ENCODE data around the gene B4GALT1. TPM values are rescaled to one million over a fixed set of nuclear protein-coding genes. Genes with fewer than 3 reads are reported as not detected.
"Not testable (repeated sequence)": the region's sequence is repeated elsewhere in the genome, so short reads cannot be mapped to it uniquely, and the experiment has no call there.

Gene B4GALT1
- total and polyA plus RNA-seq, 8 donors: 6.4 to 125 (median 24.9) TPM

- intact Hi-C loops (cut with DNase I; ENCODE audit: low total_unique reads): no loop called here
- Histone ChIP-seq H3K36me3 (no peaks in the 10 kb centered on the region), H3K4me3 (peak overlapping the region; percentile 87 to 95 (median 92)), H3K27me3 (no peaks in the 10 kb centered on the region), H3K4me1 (peaks cover 37 to 70% (median 59%) of the 10 kb centered on the region in 4 donors), H3K9me3 (no peaks in the 10 kb centered on the region), H3K27ac (peak overlapping the region; percentile 94 to 99 (median 97))
- peak in 1 of 2 donors; percentile 47 for DNase-seq
- WGBS, 5 donors: 25 to 33% (median 28%) methylated on average over 8 of the region's 8 CpGs
- TF ChIP-seq EP300 (IDR thresholded peaks at IDR 0.05) (no peak), POLR2AphosphoS5 (IDR thresholded peaks at IDR 0.05) (no peak), POLR2A (IDR thresholded peaks at IDR 0.05) (no peak), CTCF (IDR thresholded peaks at IDR 0.05) (no peak)
Observed at GRCh38 chr9:33167972-33168461, 881 bp upstream of the B4GALT1 start.

GRCh38 chr9:33166231-33167083 lies 679 bp downstream of the B4GALT1 start:
- no peaks in the 10 kb centered on the region for H3K9me3 ChIP-seq
- peaks cover 53 to 70% (median 65%) of the 10 kb centered on the region in 4 donors for H3K4me1 ChIP-seq
- 0 to 1% (median 0%) methylated on average over 15 to 51 of the region's 51 CpGs for WGBS, 5 donors
- peak overlapping the region; percentile 95 to 99 (median 98) for H3K27ac ChIP-seq
- no peaks in the 10 kb centered on the region for H3K27me3 ChIP-seq
- intact Hi-C loops (cut with DNase I; ENCODE audit: low total_unique reads): no loop called here
- H3K36me3 ChIP-seq: no peaks in the 10 kb centered on the region
- H3K4me3 ChIP-seq: peak overlapping the region; percentile 87 to 95 (median 92)
- peak; percentile 60 to 65 for DNase-seq
- TF ChIP-seq POLR2AphosphoS5 (IDR thresholded peaks at IDR 0.05) (no peak), EP300 (IDR thresholded peaks at IDR 0.05) (no peak), CTCF (IDR thresholded peaks at IDR 0.05) (no peak), POLR2A (IDR thresholded peaks at IDR 0.05) (no peak)

GRCh38 chr9:33165263-33166151 lies 1.6 kb downstream of the B4GALT1 start:
- Histone ChIP-seq H3K27ac (peak overlapping the region; percentile 95 to 99 (median 98)), H3K36me3 (no peaks in the 10 kb centered on the region), H3K27me3 (no peaks in the 10 kb centered on the region), H3K4me1 (peaks cover 56 to 70% (median 65%) of the 10 kb centered on the region in 4 donors), H3K4me3 (peak overlapping the region; percentile 87 to 95 (median 92)), H3K9me3 (no peaks in the 10 kb centered on the region)
- 10 to 18% (median 17%) methylated on average over 10 of the region's 10 CpGs for WGBS, 5 donors
- DNase-seq: peak; percentile 61 to 86
- intact Hi-C loops (cut with DNase I; ENCODE audit: low total_unique reads): no loop called here
- TF ChIP-seq POLR2A (IDR thresholded peaks at IDR 0.05): no peak
- no peak for TF ChIP-seq CTCF (IDR thresholded peaks at IDR 0.05)
- peak; percentile 39 to 46 (median 44) for TF ChIP-seq POLR2AphosphoS5 (IDR thresholded peaks at IDR 0.05)

- H3K9me3 ChIP-seq; intact Hi-C loops (cut with DNase I; ENCODE audit: low total_unique reads); H3K27me3 ChIP-seq; H3K36me3 ChIP-seq; DNase-seq: not testable (repeated sequence)
- peak overlapping the region; percentile 87 to 95 (median 92) for H3K4me3 ChIP-seq
- H3K27ac ChIP-seq: peak overlapping the region; percentile 85 to 99 (median 97)
- H3K4me1 ChIP-seq: peaks cover 62 to 75% (median 70%) of the 10 kb centered on the region in 4 donors
- WGBS, 5 donors: 13 to 53% (median 33%) methylated on average over 7 of the region's 7 CpGs
Observed at GRCh38 chr9:33164921-33165262, 2.2 kb downstream of the B4GALT1 start.
